SH-SY5Y (cell line): Measurements from ENCODE around the gene CFAP299.

ENCODE experiments used
- GATA2 ChIP-seq: IDR thresholded peaks from 2 replicates; pipeline ENCODE4 v1.6.1; 2011; ENCODE audit warnings: mild to moderate bottlenecking, low read depth, low read length
- GATA3 ChIP-seq: IDR thresholded peaks from 2 replicates; pipeline ENCODE4 v1.6.1; 2011; ENCODE audit warnings: low read depth, mild to moderate bottlenecking, low read length, moderate library complexity

DNA sequence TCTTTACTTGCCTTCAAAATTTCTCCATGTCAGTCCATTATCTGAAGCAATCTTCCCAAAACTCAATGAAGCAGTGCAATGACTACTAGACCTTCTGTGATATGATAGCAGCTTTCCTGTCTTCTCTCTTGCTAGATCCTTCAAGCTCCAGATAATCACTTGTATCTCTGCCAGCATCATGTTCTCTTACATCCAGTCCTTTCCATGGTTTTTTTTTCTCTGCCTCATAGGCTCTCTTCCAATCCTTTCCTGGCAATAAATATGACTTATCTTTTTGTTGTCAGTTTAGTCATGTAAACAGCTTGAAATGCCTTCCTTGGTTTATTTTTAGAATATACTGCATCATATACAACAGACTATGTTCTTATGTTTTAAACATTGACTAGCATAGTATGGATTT, 193.5 kb downstream of the CFAP299 start:
- TF ChIP-seq GATA2, result no peak
- TF ChIP-seq GATA3, result no peak
